Measurements from ENCODE around the gene SGMS1.

GRCh38 chr10:50620899-50621298, 2.9 kb downstream of the SGMS1 start:
- TF ChIP-seq, protein P1, sequence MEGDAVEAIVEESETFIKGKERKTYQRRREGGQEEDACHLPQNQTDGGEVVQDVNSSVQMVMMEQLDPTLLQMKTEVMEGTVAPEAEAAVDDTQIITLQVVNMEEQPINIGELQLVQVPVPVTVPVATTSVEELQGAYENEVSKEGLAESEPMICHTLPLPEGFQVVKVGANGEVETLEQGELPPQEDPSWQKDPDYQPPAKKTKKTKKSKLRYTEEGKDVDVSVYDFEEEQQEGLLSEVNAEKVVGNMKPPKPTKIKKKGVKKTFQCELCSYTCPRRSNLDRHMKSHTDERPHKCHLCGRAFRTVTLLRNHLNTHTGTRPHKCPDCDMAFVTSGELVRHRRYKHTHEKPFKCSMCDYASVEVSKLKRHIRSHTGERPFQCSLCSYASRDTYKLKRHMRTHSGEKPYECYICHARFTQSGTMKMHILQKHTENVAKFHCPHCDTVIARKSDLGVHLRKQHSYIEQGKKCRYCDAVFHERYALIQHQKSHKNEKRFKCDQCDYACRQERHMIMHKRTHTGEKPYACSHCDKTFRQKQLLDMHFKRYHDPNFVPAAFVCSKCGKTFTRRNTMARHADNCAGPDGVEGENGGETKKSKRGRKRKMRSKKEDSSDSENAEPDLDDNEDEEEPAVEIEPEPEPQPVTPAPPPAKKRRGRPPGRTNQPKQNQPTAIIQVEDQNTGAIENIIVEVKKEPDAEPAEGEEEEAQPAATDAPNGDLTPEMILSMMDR (IDR thresholded peaks at IDR 0.05), result no peak
- TF ChIP-seq ZFX (IDR thresholded peaks at IDR 0.05; ENCODE audit: borderline replicate concordance), result no peak
